Muscle layer of colon (tissue), 2 donors: Measurements from ENCODE around the gene CCDC78.

ENCODE experiments used
- H3K27ac ChIP-seq: one replicate; pipeline ENCODE4 v1.7.0; 2013; ENCODE audit warnings: low read depth, mild to moderate bottlenecking, low read length, moderate library complexity
- H3K27me3 ChIP-seq, 2 donors: one replicate each; pipeline ENCODE4 v1.7.0; 2013; ENCODE audit warnings: low read length in 2 of 2, mild to moderate bottlenecking in 2 of 2; ENCODE audit not compliant: insufficient read depth in 2 of 2, control insufficient read depth in 1 of 2
- H3K36me3 ChIP-seq: one replicate; pipeline ENCODE4 v1.7.0; 2013; ENCODE audit warnings: mild to moderate bottlenecking, low read length; ENCODE audit not compliant: insufficient read depth
- H3K4me1 ChIP-seq: one replicate; pipeline ENCODE4 v1.7.0; 2013; ENCODE audit warnings: mild to moderate bottlenecking, low read length; ENCODE audit not compliant: insufficient read depth
- H3K4me3 ChIP-seq, 2 donors: one replicate each; pipeline ENCODE4 v1.7.0; 2013; ENCODE audit warnings: low read length in 2 of 2, low read depth in 1 of 2, mild to moderate bottlenecking in 1 of 2, moderate library complexity in 1 of 2
- H3K9ac ChIP-seq: one replicate; pipeline ENCODE4 v1.7.0; 2013; ENCODE audit warnings: low read length
- H3K9me3 ChIP-seq: one replicate; pipeline ENCODE4 v1.7.0; 2013; ENCODE audit warnings: mild to moderate bottlenecking, low read length
- donor health status: abdominal sarcoma.
- donor health status: Adenocarcinoma of cecum.

CCDC78 gene

GRCh38 chr16:675884-676564 lies 50.2 kb downstream of the CCDC78 start:
- Histone ChIP-seq H3K4me3 (no peak overlapping the region), H3K9me3 (no peaks in the 10 kb centered on the region), H3K36me3 (peaks cover 19% of the 10 kb centered on the region), H3K9ac (no peak overlapping the region), H3K27me3 (peaks cover 0 to 4% of the 10 kb centered on the region in 2 donors), H3K27ac (no peak overlapping the region), H3K4me1 (peaks cover 11% of the 10 kb centered on the region)

- no peaks in the 10 kb centered on the region for H3K9me3 ChIP-seq
- H3K36me3 ChIP-seq: peaks cover 25% of the 10 kb centered on the region
- no peak within 1 kb of the TSS for H3K4me3 ChIP-seq
- no peak within 1 kb of the TSS for H3K9ac ChIP-seq
- H3K27ac ChIP-seq: peak within 1 kb of the TSS; percentile 19
- peaks cover 0 to 4% of the 10 kb centered on the region in 2 donors for H3K27me3 ChIP-seq
- H3K4me1 ChIP-seq: peaks cover 8% of the 10 kb centered on the region
Observed at GRCh38 chr16:674968-675883, 51.0 kb downstream of the CCDC78 start, which contains the start of gene RHBDL1. TSS of gene RHBDL1 (plus strand) at chr16:675671. CDS start at chr16:675791, 120 bp downstream.

- Histone ChIP-seq H3K4me3 (no peak overlapping the region), H3K4me1 (peaks cover 9% of the 10 kb centered on the region), H3K27me3 (peaks cover 0 to 4% of the 10 kb centered on the region in 2 donors), H3K36me3 (peaks cover 32% of the 10 kb centered on the region), H3K27ac (no peak overlapping the region), H3K9ac (no peak overlapping the region), H3K9me3 (no peaks in the 10 kb centered on the region)
Observed at GRCh38 chr16:674214-674881, 51.9 kb downstream of the CCDC78 start.

GRCh38 chr16:673399-673991 lies 52.7 kb downstream of the CCDC78 start:
- peaks cover 18% of the 10 kb centered on the region for H3K4me1 ChIP-seq
- no peaks in the 10 kb centered on the region for H3K9me3 ChIP-seq
- peaks cover 32% of the 10 kb centered on the region for H3K36me3 ChIP-seq
- H3K27ac ChIP-seq: no peak overlapping the region
- H3K4me3 ChIP-seq: no peak overlapping the region
- H3K27me3 ChIP-seq: peaks cover 0 to 4% of the 10 kb centered on the region in 2 donors
- no peak overlapping the region for H3K9ac ChIP-seq

- Histone ChIP-seq H3K9me3 (no peaks in the 10 kb centered on the region), H3K4me3 (no peak overlapping the region), H3K27ac (no peak overlapping the region), H3K9ac (no peak overlapping the region), H3K36me3 (peaks cover 32% of the 10 kb centered on the region), H3K27me3 (peaks cover 0 to 4% of the 10 kb centered on the region in 2 donors), H3K4me1 (peaks cover 19% of the 10 kb centered on the region)
Observed at GRCh38 chr16:672851-673250, 53.4 kb downstream of the CCDC78 start.
